Testis (tissue), 3 donors: ENCODE data around the gene NRXN3. TPM values are rescaled to one million over a fixed set of nuclear protein-coding genes. Genes with fewer than 3 reads are reported as not detected.

Experiments
- DNase-seq: peaks from one replicate; pipeline ENCODE4 v3.0.0-alpha.2; 2019
- H3K27ac ChIP-seq, 2 donors: fragments of 200-600 bp; sonication (generic); one replicate each; pipeline ENCODE4 v1.5.1; 2019
- H3K27me3 ChIP-seq: fragments of 200-600 bp; sonication (generic); one replicate; pipeline ENCODE4 v1.5.1; 2019
- H3K36me3 ChIP-seq: fragments of 200-600 bp; sonication (generic); one replicate; pipeline ENCODE4 v1.5.1; 2017; ENCODE audit warnings: low read depth; ENCODE audit errors: missing control alignments
- H3K4me1 ChIP-seq: fragments of 200-600 bp; sonication (generic); one replicate; pipeline ENCODE4 v1.5.1; 2019
- H3K4me3 ChIP-seq, 2 donors: fragments of 200-600 bp; sonication (generic); one replicate each; pipeline ENCODE4 v1.5.1; 2017 to 2019
- H3K9me3 ChIP-seq: fragments of 200-600 bp; sonication (generic); one replicate; pipeline ENCODE4 v1.5.1; 2017
- CTCF ChIP-seq, 3 experiments: fragments of 450-650 bp in 2 of 3; fragments of 200-600 bp in 1 of 3; sonication (generic) in 1 of 3; IDR thresholded peaks; one replicate each; pipeline ENCODE4 v1.5.1; 2016 to 2019; ENCODE audit warnings: antibody characterized with exemption in 3 of 3, mild to moderate bottlenecking in 2 of 3, moderate library complexity in 1 of 3
- POLR2A ChIP-seq: fragments of 450-650 bp; IDR thresholded peaks from one replicate; pipeline ENCODE4 v1.6.1; 2017; ENCODE audit warnings: antibody characterized with exemption, mild to moderate bottlenecking, moderate library complexity
- WGBS, 2 donors: methylation state at CpG; one replicate each; pipeline ENCODE4 v1.1.5; 2018; 5-methylcytosine and 5-hydroxymethylcytosine counted together
- intact Hi-C: fragments of 100-400 bp; cut with DNase I; formaldehyde crosslinking; loops from one replicate; pipeline ENCODE4 v1.15.1; 2023; ENCODE audit warnings: low total_unique reads
- polyA plus RNA-seq: library from polyadenylated mRNA; stranded (reverse); fragments of 350-450 nt; fragmentation: Illumina TruSeq; extraction: RNeasy Lipid Tissue Mini Kit (QIAGEN cat#74804); gene quantifications from one replicate; pipeline ENCODE4 v1.2.3, GENCODE V29; 2014; ENCODE audit warnings: low read depth, low replicate concordance; ENCODE audit not compliant: insufficient read depth
- total RNA-seq, 2 donors: library from RNA; depleted of rRNA; stranded (reverse); fragments of >200 nt; gene quantifications; one replicate each; pipeline ENCODE4 v1.2.3, GENCODE V29; 2016

Gene NRXN3
- total and polyA plus RNA-seq, 3 donors from 2014 or later, result 3.5 to 8.0 (median 3.9) TPM

GRCh38 chr14:79379266-79379665 lies 1209.1 kb downstream of the NRXN3 start:
- Histone ChIP-seq H3K9me3 (no peaks in the 10 kb centered on the region), H3K36me3 (no peaks in the 10 kb centered on the region), H3K27ac (no peak overlapping the region), H3K4me3 (no peak overlapping the region), H3K4me1 (peaks cover 7% of the 10 kb centered on the region), H3K27me3 (no peaks in the 10 kb centered on the region)
- 93 to 97% methylated on average over 5 of the region's 5 CpGs for WGBS, 2 donors
- DNase-seq, result no peak
- intact Hi-C loops, result no loop called here
- TF ChIP-seq POLR2A (no peak), CTCF (IDR thresholded peaks at IDR 0.05) (no peak)

GRCh38 chr14:79383031-79383430 lies 1212.9 kb downstream of the NRXN3 start:
- Histone ChIP-seq H3K27me3 (no peaks in the 10 kb centered on the region), H3K9me3 (no peaks in the 10 kb centered on the region), H3K4me1 (peaks cover 7% of the 10 kb centered on the region), H3K4me3 (no peak overlapping the region), H3K27ac (no peak overlapping the region), H3K36me3 (no peaks in the 10 kb centered on the region)
- DNase-seq, result no peak
- no peak for TF ChIP-seq CTCF (IDR thresholded peaks at IDR 0.05)
- TF ChIP-seq POLR2A, result no peak
- intact Hi-C loops, result no loop called here

- H3K4me3 ChIP-seq, result no peak overlapping the region
- intact Hi-C loops, result no loop called here
- no peak overlapping the region for H3K27ac ChIP-seq
Observed at GRCh38 chr14:79383475-79383874, 1213.3 kb downstream of the NRXN3 start.

DNA sequence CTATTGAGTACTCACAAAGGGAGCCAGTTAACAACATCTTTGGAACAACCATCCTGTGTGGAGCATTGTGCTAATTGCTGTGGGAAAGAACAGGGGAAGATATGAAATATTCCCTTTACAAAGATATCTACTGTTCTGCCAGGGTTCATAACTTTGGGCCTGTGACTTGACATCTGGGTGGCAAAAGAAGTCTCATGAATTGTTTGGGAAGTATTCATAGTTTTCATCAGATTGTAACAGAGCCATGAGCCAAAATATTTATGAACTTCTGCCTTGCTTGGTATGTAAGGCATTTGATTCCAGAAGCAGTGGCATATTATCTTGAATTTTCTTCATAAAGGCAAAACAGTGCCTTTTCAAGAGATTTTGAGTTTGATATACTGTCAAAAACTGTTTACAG lies 1224.9 kb downstream of the NRXN3 start:
- Histone ChIP-seq H3K36me3 (no peaks in the 10 kb centered on the region), H3K4me3 (no peak overlapping the region), H3K9me3 (no peaks in the 10 kb centered on the region), H3K27ac (no peak overlapping the region), H3K27me3 (no peaks in the 10 kb centered on the region), H3K4me1 (no peaks in the 10 kb centered on the region)
- intact Hi-C loops, result no loop called here
- DNase-seq, result no peak
- TF ChIP-seq POLR2A, result no peak
- no peak for TF ChIP-seq CTCF (IDR thresholded peaks at IDR 0.05)

More at GRCh38 chr14:79383475-79383874, 1213.3 kb downstream of the NRXN3 start:
- TF ChIP-seq POLR2A, result no peak
- no peak for TF ChIP-seq CTCF (IDR thresholded peaks at IDR 0.05)
- no peaks in the 10 kb centered on the region for H3K9me3 ChIP-seq
- peaks cover 7% of the 10 kb centered on the region for H3K4me1 ChIP-seq
- 27 to 32% methylated on average over 2 of the region's 2 CpGs for WGBS, 2 donors
- H3K36me3 ChIP-seq, result no peaks in the 10 kb centered on the region
- DNase-seq, result no peak
- H3K27me3 ChIP-seq, result no peaks in the 10 kb centered on the region

GRCh38 chr14:79404874-79405511 lies 1234.8 kb downstream of the NRXN3 start:
- H3K27ac ChIP-seq, result no peak overlapping the region
- H3K4me3 ChIP-seq, result no peak overlapping the region
- H3K27me3 ChIP-seq, result no peaks in the 10 kb centered on the region
- H3K4me1 ChIP-seq, result no peaks in the 10 kb centered on the region
- no peak for TF ChIP-seq CTCF (IDR thresholded peaks at IDR 0.05)
- H3K36me3 ChIP-seq, result no peaks in the 10 kb centered on the region
- 59 to 74% methylated on average over 6 of the region's 6 CpGs for WGBS, 2 donors
- no peaks in the 10 kb centered on the region for H3K9me3 ChIP-seq
- DNase-seq, result no peak
- intact Hi-C loops, result no loop called here
